ENCODE measurements around the gene KLHDC8B.

The KLHDC8B gene

GRCh38 chr3:49157289-49157688, 14.1 kb upstream of the KLHDC8B start:
- H3K4me3 ChIP-seq (replicated peaks; ENCODE audit: low read depth, low read length), result no peak overlapping the region
- no peak for DNase-seq (ENCODE audit: extremely low read depth, low read depth)
- TF ChIP-seq, protein P1, sequence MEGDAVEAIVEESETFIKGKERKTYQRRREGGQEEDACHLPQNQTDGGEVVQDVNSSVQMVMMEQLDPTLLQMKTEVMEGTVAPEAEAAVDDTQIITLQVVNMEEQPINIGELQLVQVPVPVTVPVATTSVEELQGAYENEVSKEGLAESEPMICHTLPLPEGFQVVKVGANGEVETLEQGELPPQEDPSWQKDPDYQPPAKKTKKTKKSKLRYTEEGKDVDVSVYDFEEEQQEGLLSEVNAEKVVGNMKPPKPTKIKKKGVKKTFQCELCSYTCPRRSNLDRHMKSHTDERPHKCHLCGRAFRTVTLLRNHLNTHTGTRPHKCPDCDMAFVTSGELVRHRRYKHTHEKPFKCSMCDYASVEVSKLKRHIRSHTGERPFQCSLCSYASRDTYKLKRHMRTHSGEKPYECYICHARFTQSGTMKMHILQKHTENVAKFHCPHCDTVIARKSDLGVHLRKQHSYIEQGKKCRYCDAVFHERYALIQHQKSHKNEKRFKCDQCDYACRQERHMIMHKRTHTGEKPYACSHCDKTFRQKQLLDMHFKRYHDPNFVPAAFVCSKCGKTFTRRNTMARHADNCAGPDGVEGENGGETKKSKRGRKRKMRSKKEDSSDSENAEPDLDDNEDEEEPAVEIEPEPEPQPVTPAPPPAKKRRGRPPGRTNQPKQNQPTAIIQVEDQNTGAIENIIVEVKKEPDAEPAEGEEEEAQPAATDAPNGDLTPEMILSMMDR (IDR thresholded peaks at IDR 0.05; ENCODE audit: low read depth, low read length, missing control alignments), result no peak

DNA sequence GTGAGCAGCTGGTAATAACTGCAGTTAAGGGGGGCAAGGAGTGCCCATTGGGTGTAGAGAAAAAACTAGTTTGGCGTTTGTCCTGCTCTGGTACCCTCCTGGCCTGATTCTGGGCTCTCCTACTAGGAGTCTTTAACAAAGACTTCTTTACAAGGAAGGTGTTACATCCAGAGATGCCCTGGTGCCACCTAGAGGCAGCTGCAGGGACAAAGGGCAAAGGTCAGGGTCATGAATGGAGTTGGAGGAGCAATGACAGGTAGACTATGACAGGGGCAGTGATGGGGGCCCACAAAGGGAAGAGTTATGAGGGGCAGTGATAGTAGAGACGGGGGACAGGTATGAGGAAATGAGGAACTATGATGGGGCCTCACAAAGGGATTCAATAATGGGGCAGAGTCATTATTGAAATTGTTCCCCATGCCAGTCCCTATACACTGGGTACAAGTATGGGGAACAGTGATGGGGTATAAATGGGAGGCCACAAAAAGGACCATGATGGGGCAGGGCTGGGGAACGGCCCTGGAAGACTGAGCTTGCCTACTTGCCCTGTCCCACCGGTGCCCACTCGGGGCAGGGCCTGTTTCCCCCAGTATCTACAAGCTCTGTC, 13.2 kb upstream of the KLHDC8B start:
- DNase-seq (ENCODE audit: extremely low read depth, low read depth), result no peak
- H3K4me3 ChIP-seq (replicated peaks; ENCODE audit: low read depth, low read length), result no peak overlapping the region
- TF ChIP-seq, protein P1 (IDR thresholded peaks at IDR 0.05; ENCODE audit: low read depth, low read length, missing control alignments), result peak; percentile 30

DNA sequence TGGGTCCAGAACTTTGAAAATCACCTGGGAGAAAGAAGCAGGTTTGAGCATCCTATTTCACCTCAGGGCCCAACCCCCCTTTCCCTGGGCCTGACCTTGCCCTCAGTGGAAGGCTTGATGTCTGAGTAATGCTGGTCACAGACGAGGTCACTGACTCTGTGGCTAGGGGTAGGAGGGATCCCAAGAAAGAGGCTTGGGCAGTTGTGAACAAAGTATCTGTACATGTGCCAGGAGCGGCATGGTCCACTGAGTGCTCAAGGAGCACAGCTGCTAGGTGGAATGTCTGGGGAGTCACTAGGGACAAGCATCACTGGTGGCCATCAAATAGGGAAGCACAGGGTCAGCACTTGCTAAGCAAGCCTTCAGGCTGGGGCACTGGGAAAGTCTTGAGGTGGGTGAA, 12.6 kb upstream of the KLHDC8B start:
- no peak for DNase-seq (ENCODE audit: extremely low read depth, low read depth)
- H3K4me3 ChIP-seq (replicated peaks; ENCODE audit: low read depth, low read length), result no peak overlapping the region
- TF ChIP-seq, protein P1 (IDR thresholded peaks at IDR 0.05; ENCODE audit: low read depth, low read length, missing control alignments), result no peak

- TF ChIP-seq, protein P1 (IDR thresholded peaks at IDR 0.05; ENCODE audit: low read depth, low read length, missing control alignments), result no peak
- H3K4me3 ChIP-seq (replicated peaks; ENCODE audit: low read depth, low read length), result no peak overlapping the region
- DNase-seq (ENCODE audit: extremely low read depth, low read depth), result no peak
Observed at GRCh38 chr3:49161197-49161596, 10.2 kb upstream of the KLHDC8B start.

DNA sequence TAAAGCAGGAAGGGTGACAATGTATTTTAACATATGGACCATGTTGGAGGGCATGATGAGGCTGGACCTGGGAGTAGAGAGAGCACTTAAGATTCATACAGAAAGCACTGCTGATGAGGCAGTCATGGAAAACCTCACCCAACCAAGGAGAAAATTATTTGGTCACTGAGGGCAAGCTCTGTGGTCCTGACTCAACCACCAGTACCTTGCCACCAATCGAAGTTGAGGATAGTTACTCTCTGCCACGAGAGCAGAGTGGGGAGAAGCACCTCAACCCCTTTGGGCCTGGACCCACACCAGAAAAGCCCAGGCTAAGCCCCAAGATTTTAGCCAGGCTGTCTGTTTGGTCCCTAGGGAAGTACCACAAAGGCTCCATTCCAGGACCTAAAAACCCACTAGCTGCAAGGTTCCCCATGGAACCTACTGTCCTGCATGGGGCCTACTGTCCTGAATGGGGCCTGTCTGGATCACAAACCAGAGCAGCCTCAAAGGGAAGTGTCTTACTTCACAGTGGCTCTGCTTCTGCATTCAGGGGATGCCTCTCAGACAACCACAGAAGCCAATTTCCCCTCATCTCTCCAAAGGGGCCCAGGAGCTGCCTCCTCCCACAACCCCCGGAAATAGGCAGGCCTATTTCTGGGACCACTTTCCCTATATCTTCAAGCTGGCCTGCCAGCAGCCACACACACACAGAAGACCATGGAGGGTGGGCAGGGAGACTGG, 9.4 kb upstream of the KLHDC8B start:
- no peak for DNase-seq (ENCODE audit: extremely low read depth, low read depth)
- TF ChIP-seq, protein P1 (IDR thresholded peaks at IDR 0.05; ENCODE audit: low read depth, low read length, missing control alignments), result no peak

DNA sequence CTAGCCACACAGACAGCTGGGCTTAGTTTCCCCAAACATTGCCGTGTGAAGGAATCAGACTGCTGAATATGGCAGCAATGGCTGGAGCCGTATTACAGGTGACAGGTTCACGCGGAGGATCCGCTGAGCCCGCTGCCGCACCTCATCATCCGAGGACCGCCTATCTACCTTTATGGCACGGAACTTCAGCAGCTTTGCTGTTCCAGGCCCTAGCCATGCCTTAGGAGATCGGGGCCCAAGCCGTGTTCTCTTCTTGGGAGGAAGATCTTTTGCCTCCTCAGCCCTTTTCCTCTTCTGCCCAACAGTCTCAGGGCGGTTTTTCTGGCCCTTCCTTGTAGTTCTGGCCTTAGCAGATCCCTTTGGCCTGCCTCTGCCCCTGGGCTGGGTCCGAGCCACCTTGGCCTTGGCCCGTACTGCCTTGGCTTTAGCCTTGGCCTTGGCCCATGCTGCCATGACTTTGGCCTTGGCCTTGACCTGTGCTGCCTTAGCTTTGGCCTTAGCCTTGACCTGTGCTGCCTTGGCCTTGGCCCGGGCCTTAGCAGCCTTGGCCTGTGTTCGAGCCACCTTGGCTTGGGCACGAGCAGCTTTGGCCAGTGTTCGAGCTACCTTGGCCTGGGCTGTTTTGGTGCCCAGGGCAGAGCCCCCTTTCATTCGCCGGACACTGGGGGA, 8.5 kb upstream of the KLHDC8B start:
- no peak overlapping the region for H3K4me3 ChIP-seq (replicated peaks; ENCODE audit: low read depth, low read length)
- no peak for DNase-seq (ENCODE audit: extremely low read depth, low read depth)
- TF ChIP-seq, protein P1 (IDR thresholded peaks at IDR 0.05; ENCODE audit: low read depth, low read length, missing control alignments), result no peak

More for the DNA sequence above, 9.4 kb upstream of the KLHDC8B start:
- no peak overlapping the region for H3K4me3 ChIP-seq (replicated peaks; ENCODE audit: low read depth, low read length)
